K562 (cell line): Measurements from ENCODE around the gene PLEKHA1. TPM values are rescaled to one million over a fixed set of nuclear protein-coding genes. Genes with fewer than 3 reads are reported as not detected.

Experiments
- ATAC-seq: fragments of 200-7000 bp; cut with Tn5 transposase; 3 replicates; pipeline ENCODE4 v1.9.1; 2020; ENCODE audit warnings: moderate library complexity
- BruUV-seq: library from RNA; stranded (reverse); fragments of 400-500 nt; replicated peaks from 2 replicates; lab custom pipeline; 2021; lab: Mats Ljungman, UMichigan
- CTCF ChIA-PET: fragments of 300-600 bp; formaldehyde crosslinking; extraction: SDS; loops from one replicate; lab custom pipeline; 2021; ENCODE audit warnings: low intra/inter-chr PET ratio; lab: Yijun Ruan, JAX
- POLR2A ChIA-PET: fragments of 300-600, 350-650 bp; sonication (Branson Sonifier 250); formaldehyde crosslinking; extraction: SDS; loops from one replicate; lab custom pipeline; 2021; ENCODE audit warnings: antibody characterized with exemption, inconsistent platforms; lab: Yijun Ruan, JAX
- DNase-seq, 4 experiments: peaks; one replicate each; pipeline versions ENCODE4 v3.0.0 to v3.0.0-alpha.2; 2011 to 2018; ENCODE audit warnings: low spot score in 3 of 4, mixed read lengths in 3 of 4; ENCODE audit errors: extremely low read depth in 1 of 4
- FAIRE-seq: peaks from 2 replicates; lab custom pipeline; 2011; peaks lifted over from hg19 to GRCh38; lab: Jason Lieb, UNC
- H2AFZ ChIP-seq: 2 replicates; pipeline ENCODE4 v1.6.0; 2011; ENCODE audit warnings: low read depth, low read length, control low read depth, inconsistent platforms
- H3K27ac ChIP-seq: fragments of 200-600 bp; 3 replicates; pipeline ENCODE4 v1.8.0; 2011; ENCODE audit warnings: low read depth, mild to moderate bottlenecking, control low read depth, inconsistent platforms, low read length, moderate library complexity, mixed read lengths; ENCODE audit errors: extremely low read depth
- H3K27me3 ChIP-seq, 2 experiments: fragments of 300-600 bp in 1 of 2; 2 replicates in 1 of 2; 3 replicates in 1 of 2; pipeline versions ENCODE4 v1.6.0 to v1.8.0; 2011; ENCODE audit warnings: inconsistent platforms in 2 of 2, low read length in 2 of 2, mild to moderate bottlenecking in 1 of 2, mixed read lengths in 1 of 2, moderate library complexity in 1 of 2; ENCODE audit not compliant: control insufficient read depth in 2 of 2, insufficient read depth in 2 of 2
- H3K36me3 ChIP-seq: fragments of 300-600 bp; 3 replicates; pipeline ENCODE4 v1.8.0; 2011; ENCODE audit warnings: mild to moderate bottlenecking, low read length, inconsistent platforms; ENCODE audit not compliant: control insufficient read depth, insufficient read depth
- H3K4me1 ChIP-seq, 2 experiments: fragments of 200-600 bp in 1 of 2; replicated peaks in 1 of 2; 2 replicates in 1 of 2; 3 replicates in 1 of 2; pipeline versions ENCODE4 v1.5.1 to v1.8.0; 2011; ENCODE audit warnings: inconsistent platforms in 2 of 2, low read length in 2 of 2, mild to moderate bottlenecking in 1 of 2, mixed read lengths in 1 of 2, moderate library complexity in 1 of 2; ENCODE audit not compliant: control insufficient read depth in 2 of 2, insufficient read depth in 2 of 2
- H3K4me2 ChIP-seq: 2 replicates; pipeline ENCODE4 v1.6.1; 2011; ENCODE audit warnings: low read length, control low read depth, inconsistent platforms, mixed read lengths; ENCODE audit not compliant: insufficient read depth
- H3K4me3 ChIP-seq: fragments of 200-600 bp; sonication (generic), shearing (Covaris generic); 2 replicates; pipeline ENCODE4 v1.5.1; 2016; ENCODE audit warnings: control low read depth, inconsistent platforms
- H3K79me2 ChIP-seq: fragments of 200-600 bp; 3 replicates; pipeline ENCODE4 v1.8.0; 2011; ENCODE audit warnings: low read length, inconsistent platforms; ENCODE audit not compliant: control insufficient read depth, insufficient read depth
- H3K9ac ChIP-seq, 2 experiments: 2 replicates each; pipeline versions ENCODE4 v1.6.0 to v1.6.1; 2011; ENCODE audit warnings: low read depth in 2 of 2, low read length in 2 of 2, control low read depth in 1 of 2, inconsistent platforms in 1 of 2, mild to moderate bottlenecking in 1 of 2, mixed read lengths in 1 of 2; ENCODE audit not compliant: insufficient read depth in 1 of 2
- H3K9me1 ChIP-seq: one replicate; pipeline ENCODE4 v1.6.0; 2011; ENCODE audit warnings: inconsistent platforms, mild to moderate bottlenecking, low read length, moderate library complexity; ENCODE audit not compliant: control insufficient read depth, insufficient read depth
- H3K9me3 ChIP-seq: replicated peaks from 2 replicates; pipeline ENCODE4 v1.5.1; 2011; ENCODE audit warnings: low read depth, low read length, inconsistent platforms; ENCODE audit not compliant: control insufficient read depth, insufficient read depth
- H4K20me1 ChIP-seq: replicated peaks from 2 replicates; pipeline ENCODE4 v1.6.1; 2011; ENCODE audit warnings: low read length, inconsistent platforms, mixed read lengths; ENCODE audit not compliant: control insufficient read depth, insufficient read depth
- DPF2 ChIP-seq: fragments of 450-650 bp; IDR thresholded peaks from 2 replicates; pipeline ENCODE4 v1.6.1; 2016
- ETV5 ChIP-seq: sonication (generic); formaldehyde crosslinking; IDR thresholded peaks from 2 replicates; pipeline ENCODE4 v1.4.0; 2020; ENCODE audit warnings: low read depth, mild to moderate bottlenecking, missing genetic modification reagents
- HCFC1 ChIP-seq: IDR thresholded peaks from 2 replicates; pipeline ENCODE4 v1.6.1; 2012; ENCODE audit warnings: low read depth, low read length, improper control_type of control experiment
- HNRNPLL ChIP-seq: fragments of 200-400 bp; formaldehyde crosslinking; IDR thresholded peaks from 2 replicates; pipeline ENCODE4 v1.6.1; 2017; ENCODE audit warnings: low read length, low read depth, mild to moderate bottlenecking; ENCODE audit not compliant: poor library complexity, severe bottlenecking
- KDM2B ChIP-seq: fragments of 250-450 bp; sonication (Bioruptor Pico); IDR thresholded peaks from 2 replicates; pipeline ENCODE4 v1.8.0; 2021; ENCODE audit warnings: mild to moderate bottlenecking, moderate library complexity
- KDM4B ChIP-seq, 2 experiments: fragments of 450-650 bp in 1 of 2; sonication (generic) in 1 of 2; IDR thresholded peaks; 2 replicates each; pipeline ENCODE4 v1.6.1; 2016 to 2017; ENCODE audit warnings: borderline replicate concordance in 2 of 2, antibody characterized with exemption in 1 of 2, low read depth in 1 of 2, mild to moderate bottlenecking in 1 of 2
- MAFK ChIP-seq: IDR thresholded peaks from 2 replicates; pipeline ENCODE4 v1.6.1; 2011; ENCODE audit warnings: low read length, improper control_type of control experiment
- NFE2 ChIP-seq: IDR thresholded peaks from 2 replicates; pipeline ENCODE4 v1.6.1; 2014; ENCODE audit warnings: antibody characterized with exemption, low read depth
- POLR2G ChIP-seq: fragments of 200-400 bp; formaldehyde crosslinking; IDR thresholded peaks from 2 replicates; pipeline ENCODE4 v1.6.1; 2017; ENCODE audit warnings: low read depth, mild to moderate bottlenecking, antibody characterized with exemption, low read length, moderate library complexity
- PTRF ChIP-seq: fragments of 450-650 bp; IDR thresholded peaks from 2 replicates; pipeline ENCODE4 v1.6.1; 2016; ENCODE audit warnings: mild to moderate bottlenecking, missing genetic modification characterization, missing compliant biosample characterization
- SIN3B ChIP-seq: fragments of 450-650 bp; IDR thresholded peaks from 2 replicates; pipeline ENCODE4 v1.6.1; 2017; ENCODE audit warnings: low read depth, mild to moderate bottlenecking, moderate library complexity
- SOX6 ChIP-seq: fragments of 450-650 bp; IDR thresholded peaks from 2 replicates; pipeline ENCODE4 v1.6.1; 2014; ENCODE audit warnings: mild to moderate bottlenecking
- THRAP3 ChIP-seq: fragments of 450-650 bp; IDR thresholded peaks from 2 replicates; pipeline ENCODE4 v1.6.1; 2016; ENCODE audit warnings: mild to moderate bottlenecking, inconsistent platforms, borderline replicate concordance
- ZBTB7A ChIP-seq: IDR thresholded peaks from 2 replicates; pipeline ENCODE4 v1.6.1; 2011; ENCODE audit warnings: low read depth, mild to moderate bottlenecking, low read length, moderate library complexity, borderline replicate concordance; ENCODE audit not compliant: control insufficient read depth
- ZNF146 ChIP-seq: IDR thresholded peaks from one replicate; pipeline ENCODE4 v1.6.1; 2018; ENCODE audit warnings: missing compliant biosample characterization; ENCODE audit not compliant: unreplicated experiment
- ZNF239 ChIP-seq: fragments of 250-450 bp; sonication (Bioruptor Pico); IDR thresholded peaks from 2 replicates; pipeline ENCODE4 v1.4.0; 2020; ENCODE audit warnings: mild to moderate bottlenecking
- ZNF668 ChIP-seq: fragments of 250-450 bp; sonication (Bioruptor Pico); IDR thresholded peaks from 2 replicates; pipeline ENCODE4 v1.8.0; 2022; ENCODE audit warnings: mild to moderate bottlenecking, inconsistent platforms
- WGBS: fragments of 100-300 bp; shearing (Covaris generic); methylation state at CpG from one replicate; pipeline ENCODE4 v1.1.6; 2016; ENCODE audit warnings: low coverage, mixed read lengths; ENCODE audit not compliant: insufficient coverage; ENCODE audit errors: missing lambda C conversion rate; 5-methylcytosine and 5-hydroxymethylcytosine counted together
- in situ Hi-C: fragments of 300-500 bp; cut with MboI; formaldehyde crosslinking; loops from 4 replicates; pipeline ENCODE4 v1.15.0; 2018; ENCODE audit warnings: inconsistent platforms, mixed read lengths
- intact Hi-C: fragments of 100-400 bp; cut with micrococcal nuclease; formaldehyde crosslinking; loops from 2 replicates; pipeline ENCODE4 v1.14.2; 2022
- polyA plus RNA-seq, 8 experiments: library from polyadenylated mRNA; depleted of rRNA in 4 of 8; stranded (reverse) in 5 of 8; unstranded in 3 of 8; fragments of >200 nt; fragmentation: Nextera tagmentation in 2 of 8; fragmentation: Illumina TruSeq in 1 of 8; extraction: Ambion mirVana in 2 of 8; extraction: Trizol in 1 of 8; gene quantifications; 2 replicates each; pipeline versions ENCODE4 v1.2.1 to v1.2.3, GENCODE V29; 2011 to 2014; ENCODE audit warnings: inconsistent platforms in 1 of 8, missing spikeins in 1 of 8
- total RNA-seq, 7 experiments: library from RNA; depleted of rRNA in 6 of 7; stranded (reverse); fragments of >200 nt in 6 of 7; fragmentation: Illumina TruSeq in 2 of 7; extraction: Trizol in 2 of 7; gene quantifications; 2 replicates each; pipeline versions ENCODE4 v1.2.1 to v1.2.3, GENCODE V29; 2011 to 2021; ENCODE audit warnings: low replicate concordance in 1 of 7
- TF ChIP-seq, protein P1 (sequence below): IDR thresholded peaks from 3 replicates; pipeline ENCODE4 v1.6.1; 2011; ENCODE audit warnings: borderline replicate concordance, mild to moderate bottlenecking; ENCODE audit not compliant: insufficient read length, insufficient read depth
- TF ChIP-seq, protein P2 (sequence below): sonication (generic); formaldehyde crosslinking; IDR thresholded peaks from 2 replicates; pipeline ENCODE4 v1.8.1; 2022; ENCODE audit warnings: missing genetic modification reagents

PLEKHA1 gene
- total and polyA plus RNA-seq, 9 of the 15 experiments (the other 6 are each of a cell fraction or from before 2014, with no cell fraction given), result 0.05 to 4.7 (median 1.0) TPM

DNA sequence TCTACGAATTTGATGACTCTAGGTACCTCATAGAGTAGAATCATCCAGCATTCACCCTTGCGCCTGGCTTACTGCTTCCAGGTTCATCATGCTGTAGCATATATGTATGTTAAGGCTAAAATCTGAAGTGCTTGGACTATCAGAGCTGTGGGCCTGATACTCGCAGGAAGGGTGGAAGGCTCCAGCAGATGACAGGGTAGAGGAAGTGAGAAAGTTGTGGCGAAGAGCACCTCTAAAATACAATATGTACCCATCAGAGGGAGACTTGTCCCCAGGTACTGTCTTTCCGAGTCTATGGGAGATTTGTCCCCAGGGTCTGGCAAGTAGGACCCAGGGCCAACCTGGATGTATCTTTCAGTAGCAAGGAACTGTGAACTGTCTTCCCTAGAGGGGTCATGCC is 48.1 kb upstream of the PLEKHA1 start (continued):
- TF ChIP-seq PTRF (tag) (no peak), ZNF668 (CRISPR knock-in tag) (no peak), POLR2G (no peak)
- TF ChIP-seq, protein P1, sequence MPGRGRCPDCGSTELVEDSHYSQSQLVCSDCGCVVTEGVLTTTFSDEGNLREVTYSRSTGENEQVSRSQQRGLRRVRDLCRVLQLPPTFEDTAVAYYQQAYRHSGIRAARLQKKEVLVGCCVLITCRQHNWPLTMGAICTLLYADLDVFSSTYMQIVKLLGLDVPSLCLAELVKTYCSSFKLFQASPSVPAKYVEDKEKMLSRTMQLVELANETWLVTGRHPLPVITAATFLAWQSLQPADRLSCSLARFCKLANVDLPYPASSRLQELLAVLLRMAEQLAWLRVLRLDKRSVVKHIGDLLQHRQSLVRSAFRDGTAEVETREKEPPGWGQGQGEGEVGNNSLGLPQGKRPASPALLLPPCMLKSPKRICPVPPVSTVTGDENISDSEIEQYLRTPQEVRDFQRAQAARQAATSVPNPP, result no peak

DNA sequence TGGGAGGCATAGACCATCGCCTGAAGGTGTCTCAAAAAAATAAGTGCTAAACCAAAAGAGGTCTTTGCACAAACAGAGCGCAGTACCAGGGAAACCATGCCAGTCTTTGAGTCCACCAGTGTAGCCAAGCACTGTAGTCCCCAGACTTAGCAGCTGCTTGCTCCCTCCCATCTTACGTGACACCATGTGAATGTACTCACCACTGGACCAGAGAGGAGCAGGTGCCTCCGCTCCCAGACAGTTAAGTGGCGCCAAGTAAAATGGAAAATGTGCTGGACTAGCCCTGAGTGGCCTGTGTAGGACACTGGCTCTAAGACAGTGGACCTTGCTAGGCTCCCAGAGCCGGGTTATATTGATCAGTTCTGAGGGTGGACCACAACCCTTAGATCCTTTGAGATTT is 47.7 kb upstream of the PLEKHA1 start:
- no peaks in the 10 kb centered on the region for H3K4me1 ChIP-seq
- H3K9me1 ChIP-seq, result no peaks in the 10 kb centered on the region
- no peak for TF ChIP-seq ZNF146 (CRISPR knock-in tag)
- no peak for TF ChIP-seq ZBTB7A
- no peak for TF ChIP-seq THRAP3
- no peak for TF ChIP-seq KDM4B (IDR thresholded peaks at IDR 0.05; ENCODE audit: borderline replicate concordance in 2 of 2, low read depth in 1 of 2)
- TF ChIP-seq SOX6, result no peak
- no peak for TF ChIP-seq MAFK
- TF ChIP-seq ZNF239 (CRISPR knock-in tag), result no peak
- TF ChIP-seq DPF2, result no peak
- TF ChIP-seq ETV5 (CRISPR knock-in tag), result no peak
- TF ChIP-seq KDM2B (CRISPR knock-in tag), result no peak
- no peak for TF ChIP-seq HNRNPLL
- no peak for TF ChIP-seq NFE2
- TF ChIP-seq, protein P2, sequence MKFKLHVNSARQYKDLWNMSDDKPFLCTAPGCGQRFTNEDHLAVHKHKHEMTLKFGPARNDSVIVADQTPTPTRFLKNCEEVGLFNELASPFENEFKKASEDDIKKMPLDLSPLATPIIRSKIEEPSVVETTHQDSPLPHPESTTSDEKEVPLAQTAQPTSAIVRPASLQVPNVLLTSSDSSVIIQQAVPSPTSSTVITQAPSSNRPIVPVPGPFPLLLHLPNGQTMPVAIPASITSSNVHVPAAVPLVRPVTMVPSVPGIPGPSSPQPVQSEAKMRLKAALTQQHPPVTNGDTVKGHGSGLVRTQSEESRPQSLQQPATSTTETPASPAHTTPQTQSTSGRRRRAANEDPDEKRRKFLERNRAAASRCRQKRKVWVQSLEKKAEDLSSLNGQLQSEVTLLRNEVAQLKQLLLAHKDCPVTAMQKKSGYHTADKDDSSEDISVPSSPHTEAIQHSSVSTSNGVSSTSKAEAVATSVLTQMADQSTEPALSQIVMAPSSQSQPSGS (CRISPR knock-in tag), result no peak
- no peak for TF ChIP-seq SIN3B
- no peak for TF ChIP-seq HCFC1
- ChIA-PET POLR2A (no interaction called here), CTCF (no interaction called here)
- in situ Hi-C loops, result no loop called here
- intact Hi-C loops, result no loop called here
- H3K4me2 ChIP-seq, result no peak overlapping the region
- no peak overlapping the region for H3K4me3 ChIP-seq
- no peak for FAIRE-seq
- H3K9ac ChIP-seq, result no peak overlapping the region
- ATAC-seq, result no peak
- DNase-seq, result no peak
- peaks cover 0 to 10% of the 10 kb centered on the region in 2 experiments; a peak in 2 of 5 replicates for H3K27me3 ChIP-seq
- no peaks in the 10 kb centered on the region for H4K20me1 ChIP-seq
- H3K79me2 ChIP-seq, result no peaks in the 10 kb centered on the region
- WGBS, result 1% methylated on average over 6 of the region's 6 CpGs
- H2AFZ ChIP-seq, result no peak overlapping the region
- no peaks in the 10 kb centered on the region for H3K36me3 ChIP-seq
- no peaks in the 10 kb centered on the region for H3K9me3 ChIP-seq
- BruUV-seq, result no TSS peak
- H3K27ac ChIP-seq, result no peak overlapping the region
